Neural progenitor cell (in vitro differentiated cells): Measurements from ENCODE around the gene RPS6KA5.

Experiments used
- EZH2 ChIP-seq: fragments of 200-600 bp; sonication (generic); IDR thresholded peaks from 2 replicates; pipeline ENCODE4 v1.6.1; 2017; ENCODE audit warnings: antibody characterized with exemption, mild to moderate bottlenecking, moderate library complexity
- EZH2phosphoT487 ChIP-seq: fragments of 200-600 bp; sonication (generic); IDR thresholded peaks from 2 replicates; pipeline ENCODE4 v1.6.1; 2017; ENCODE audit warnings: antibody characterized with exemption
- TF ChIP-seq, protein P1 (sequence below): fragments of 200-600 bp; sonication (generic); IDR thresholded peaks from 2 replicates; pipeline ENCODE4 v1.5.1; 2017; ENCODE audit warnings: antibody characterized with exemption, mild to moderate bottlenecking

DNA sequence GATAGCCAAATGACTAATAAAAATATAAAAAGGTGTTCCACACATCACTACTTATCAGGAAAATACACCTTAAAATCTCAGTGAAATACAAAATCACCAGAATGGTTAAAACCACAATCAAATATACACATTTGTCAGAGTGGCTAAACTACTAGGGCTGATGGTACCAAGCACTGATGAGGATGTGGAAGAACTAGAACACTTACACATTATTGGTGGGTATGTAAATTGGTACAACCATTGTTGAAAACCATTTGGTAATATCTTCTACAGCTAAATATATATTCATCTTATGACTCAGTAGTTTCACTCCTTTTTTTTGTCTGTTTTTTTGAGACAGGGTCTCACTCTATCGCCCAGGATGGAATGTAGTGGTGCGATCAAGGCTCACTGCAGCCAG, 195.7 kb downstream of the RPS6KA5 start:
- TF ChIP-seq, protein P1, sequence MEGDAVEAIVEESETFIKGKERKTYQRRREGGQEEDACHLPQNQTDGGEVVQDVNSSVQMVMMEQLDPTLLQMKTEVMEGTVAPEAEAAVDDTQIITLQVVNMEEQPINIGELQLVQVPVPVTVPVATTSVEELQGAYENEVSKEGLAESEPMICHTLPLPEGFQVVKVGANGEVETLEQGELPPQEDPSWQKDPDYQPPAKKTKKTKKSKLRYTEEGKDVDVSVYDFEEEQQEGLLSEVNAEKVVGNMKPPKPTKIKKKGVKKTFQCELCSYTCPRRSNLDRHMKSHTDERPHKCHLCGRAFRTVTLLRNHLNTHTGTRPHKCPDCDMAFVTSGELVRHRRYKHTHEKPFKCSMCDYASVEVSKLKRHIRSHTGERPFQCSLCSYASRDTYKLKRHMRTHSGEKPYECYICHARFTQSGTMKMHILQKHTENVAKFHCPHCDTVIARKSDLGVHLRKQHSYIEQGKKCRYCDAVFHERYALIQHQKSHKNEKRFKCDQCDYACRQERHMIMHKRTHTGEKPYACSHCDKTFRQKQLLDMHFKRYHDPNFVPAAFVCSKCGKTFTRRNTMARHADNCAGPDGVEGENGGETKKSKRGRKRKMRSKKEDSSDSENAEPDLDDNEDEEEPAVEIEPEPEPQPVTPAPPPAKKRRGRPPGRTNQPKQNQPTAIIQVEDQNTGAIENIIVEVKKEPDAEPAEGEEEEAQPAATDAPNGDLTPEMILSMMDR = no peak
- TF ChIP-seq EZH2phosphoT487 (no peak), EZH2 (no peak)
